ENCODE measurements around the gene SPRTN. TPM values are rescaled to one million over a fixed set of nuclear protein-coding genes. Genes with fewer than 3 reads are reported as not detected.
A peak's percentile ranks its signal among the peaks of the same experiment; 100 is the strongest.

The SPRTN gene
- total RNA-seq, 1 donor from 2014 or later: 13.5 TPM

DNA sequence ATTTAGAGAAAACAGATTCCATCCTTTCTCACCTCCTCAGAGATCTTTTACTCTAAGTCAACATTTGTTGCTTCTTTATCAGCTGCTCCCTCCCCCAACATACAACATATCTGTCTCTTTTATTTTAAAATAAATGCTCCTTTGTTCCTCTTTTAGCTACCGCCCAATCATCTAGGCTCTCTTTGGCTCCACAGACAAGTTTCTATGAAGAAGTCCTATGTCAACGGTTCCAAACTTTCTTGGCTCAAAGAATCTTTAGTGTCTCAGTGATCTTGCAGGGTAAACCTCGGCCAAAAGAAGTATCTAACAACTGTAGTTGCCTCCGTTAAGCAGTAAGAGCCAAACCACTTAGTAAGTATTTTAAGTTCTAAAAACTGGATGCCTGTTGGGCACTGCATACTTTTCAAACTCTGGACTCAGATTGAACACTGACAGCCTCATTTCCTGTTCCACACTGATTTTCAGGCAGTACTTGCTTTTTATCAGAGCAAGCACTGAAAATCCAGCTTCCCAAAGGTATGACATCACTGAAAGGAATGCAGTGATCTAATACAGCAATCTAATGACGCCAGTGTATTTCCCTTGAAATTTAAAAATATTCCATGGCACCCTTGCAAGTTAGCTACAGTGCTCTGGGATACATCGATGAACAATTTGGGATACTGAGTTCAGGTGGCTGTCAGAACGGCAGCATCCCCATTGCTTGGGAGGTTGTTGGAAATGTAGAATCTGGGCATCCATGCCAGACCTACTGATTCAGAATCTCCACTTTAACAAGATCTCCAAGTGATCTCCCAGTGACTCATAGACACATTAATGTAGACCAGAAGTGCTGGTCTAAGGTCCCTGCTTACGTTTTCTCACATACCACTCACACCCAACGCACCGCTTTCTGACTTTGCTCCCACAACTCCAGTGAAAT is 57.2 kb downstream of the SPRTN start:
- H3K9me3 Mint-ChIP-seq (ENCODE audit: unreplicated experiment): no peaks in the 10 kb centered on the region
- H3K36me3 Mint-ChIP-seq (ENCODE audit: unreplicated experiment): peaks cover 5% of the 10 kb centered on the region
- DNase-seq (ENCODE audit: extremely low spot score, unreplicated experiment): no peak

DNA sequence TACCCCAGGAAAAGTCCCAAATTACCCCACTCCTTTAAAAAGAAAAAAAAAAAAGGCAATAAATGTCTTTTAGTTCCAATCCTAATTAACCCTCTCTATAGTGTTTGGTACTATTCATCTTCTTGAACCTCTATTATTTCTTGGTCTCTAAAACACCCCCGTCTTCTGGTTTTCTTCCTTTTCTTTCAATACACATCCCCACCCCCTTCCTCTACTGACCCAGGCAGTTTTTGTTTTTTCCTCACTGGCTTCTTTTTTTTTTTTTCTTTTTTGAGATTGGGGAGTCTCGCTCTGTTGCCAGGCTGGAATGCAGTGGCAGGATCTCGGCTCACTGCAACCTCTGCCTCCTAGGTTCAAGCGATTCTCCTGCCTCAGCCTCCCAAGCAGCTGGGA is 57.9 kb downstream of the SPRTN start:
- peaks cover 5% of the 10 kb centered on the region for H3K36me3 Mint-ChIP-seq (ENCODE audit: unreplicated experiment)
- TF ChIP-seq, protein P1, sequence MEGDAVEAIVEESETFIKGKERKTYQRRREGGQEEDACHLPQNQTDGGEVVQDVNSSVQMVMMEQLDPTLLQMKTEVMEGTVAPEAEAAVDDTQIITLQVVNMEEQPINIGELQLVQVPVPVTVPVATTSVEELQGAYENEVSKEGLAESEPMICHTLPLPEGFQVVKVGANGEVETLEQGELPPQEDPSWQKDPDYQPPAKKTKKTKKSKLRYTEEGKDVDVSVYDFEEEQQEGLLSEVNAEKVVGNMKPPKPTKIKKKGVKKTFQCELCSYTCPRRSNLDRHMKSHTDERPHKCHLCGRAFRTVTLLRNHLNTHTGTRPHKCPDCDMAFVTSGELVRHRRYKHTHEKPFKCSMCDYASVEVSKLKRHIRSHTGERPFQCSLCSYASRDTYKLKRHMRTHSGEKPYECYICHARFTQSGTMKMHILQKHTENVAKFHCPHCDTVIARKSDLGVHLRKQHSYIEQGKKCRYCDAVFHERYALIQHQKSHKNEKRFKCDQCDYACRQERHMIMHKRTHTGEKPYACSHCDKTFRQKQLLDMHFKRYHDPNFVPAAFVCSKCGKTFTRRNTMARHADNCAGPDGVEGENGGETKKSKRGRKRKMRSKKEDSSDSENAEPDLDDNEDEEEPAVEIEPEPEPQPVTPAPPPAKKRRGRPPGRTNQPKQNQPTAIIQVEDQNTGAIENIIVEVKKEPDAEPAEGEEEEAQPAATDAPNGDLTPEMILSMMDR (IDR thresholded peaks at IDR 0.05): no peak
- H3K9me3 Mint-ChIP-seq (ENCODE audit: unreplicated experiment): no peaks in the 10 kb centered on the region
- no peaks in the 10 kb centered on the region for H3K27me3 Mint-ChIP-seq (ENCODE audit: unreplicated experiment)
- H3K4me3 Mint-ChIP-seq (ENCODE audit: unreplicated experiment): peak overlapping the region; percentile 42
- peaks cover 42% of the 10 kb centered on the region for H3K4me1 Mint-ChIP-seq (ENCODE audit: unreplicated experiment)
- peak overlapping the region; percentile 86 for H3K27ac Mint-ChIP-seq (ENCODE audit: unreplicated experiment)
- no peak for DNase-seq (ENCODE audit: extremely low spot score, unreplicated experiment)

More for the DNA sequence above, 57.2 kb downstream of the SPRTN start:
- peaks cover 45% of the 10 kb centered on the region for H3K4me1 Mint-ChIP-seq (ENCODE audit: unreplicated experiment)
- no peaks in the 10 kb centered on the region for H3K27me3 Mint-ChIP-seq (ENCODE audit: unreplicated experiment)
- H3K27ac Mint-ChIP-seq (ENCODE audit: unreplicated experiment): peak overlapping the region; percentile 86
- peak overlapping the region; percentile 42 for H3K4me3 Mint-ChIP-seq (ENCODE audit: unreplicated experiment)
- TF ChIP-seq, protein P1 (IDR thresholded peaks at IDR 0.05): no peak

DNA sequence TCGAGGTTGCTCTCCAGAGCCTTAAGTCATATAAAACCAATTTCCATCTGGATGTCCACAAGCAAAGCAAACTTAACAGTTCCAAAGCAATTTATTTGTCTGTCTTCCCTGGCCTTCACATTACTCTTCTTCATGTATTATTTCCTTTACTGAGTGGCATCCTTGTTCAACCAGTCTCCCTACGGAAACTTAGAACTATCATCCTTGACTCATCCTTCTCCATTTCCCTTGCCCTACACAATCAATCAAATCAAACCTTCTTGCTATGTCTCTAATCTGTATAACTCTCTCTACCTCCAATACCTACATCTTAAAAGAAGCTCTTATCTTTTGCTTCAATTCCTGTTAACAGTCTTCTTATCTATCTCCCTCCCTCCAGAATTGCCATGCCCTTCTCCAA is 58.5 kb downstream of the SPRTN start:
- H3K4me3 Mint-ChIP-seq (ENCODE audit: unreplicated experiment): no peak overlapping the region
- H3K4me1 Mint-ChIP-seq (ENCODE audit: unreplicated experiment): peaks cover 42% of the 10 kb centered on the region
- no peak for DNase-seq (ENCODE audit: extremely low spot score, unreplicated experiment)
- TF ChIP-seq, protein P1 (IDR thresholded peaks at IDR 0.05): no peak
- H3K27ac Mint-ChIP-seq (ENCODE audit: unreplicated experiment): peak overlapping the region; percentile 86
- peaks cover 5% of the 10 kb centered on the region for H3K36me3 Mint-ChIP-seq (ENCODE audit: unreplicated experiment)
- no peaks in the 10 kb centered on the region for H3K9me3 Mint-ChIP-seq (ENCODE audit: unreplicated experiment)
- no peaks in the 10 kb centered on the region for H3K27me3 Mint-ChIP-seq (ENCODE audit: unreplicated experiment)

DNA sequence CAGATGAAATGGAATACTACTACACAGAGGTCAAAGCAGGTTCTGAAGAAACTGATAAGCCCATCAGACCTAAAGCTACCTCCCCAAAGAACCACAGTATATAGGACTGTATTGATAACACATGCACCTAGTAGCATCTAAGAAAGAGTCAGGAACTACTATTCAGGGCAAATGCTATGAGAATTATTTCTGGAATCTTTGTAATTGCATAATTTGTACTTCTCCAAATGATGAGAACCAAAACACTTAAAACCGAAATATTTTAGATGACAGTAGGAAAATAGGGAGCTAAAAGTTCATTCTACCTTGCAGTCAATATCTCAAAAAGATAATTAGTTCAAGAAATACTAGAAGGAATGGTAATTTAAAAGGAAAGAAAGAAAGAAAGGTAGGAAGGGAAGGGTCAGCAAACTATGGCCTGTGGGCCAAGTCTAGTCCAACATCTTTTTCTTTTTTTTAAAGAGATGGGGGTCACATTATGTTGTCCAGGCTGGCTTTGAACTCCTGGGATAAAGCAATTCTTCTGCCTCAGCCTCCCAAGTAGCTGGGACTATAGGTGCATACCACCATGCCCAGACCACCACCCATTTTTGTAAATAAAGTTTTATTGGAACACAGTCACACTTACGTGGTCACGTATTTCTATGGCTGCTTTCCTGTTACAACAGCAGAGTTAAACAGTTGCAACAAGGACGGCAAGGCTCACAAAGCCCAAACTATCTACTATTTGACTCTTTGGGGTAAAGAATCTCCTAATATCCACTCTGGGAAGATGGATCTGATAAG is 60.0 kb downstream of the SPRTN start:
- no peak for DNase-seq (ENCODE audit: extremely low spot score, unreplicated experiment)
- H3K4me1 Mint-ChIP-seq (ENCODE audit: unreplicated experiment): peaks cover 42% of the 10 kb centered on the region

More for the DNA sequence above, 60.0 kb downstream of the SPRTN start:
- Mint-ChIP-seq H3K27me3 (ENCODE audit: unreplicated experiment) (no peaks in the 10 kb centered on the region), H3K9me3 (ENCODE audit: unreplicated experiment) (no peaks in the 10 kb centered on the region), H3K36me3 (ENCODE audit: unreplicated experiment) (peaks cover 5% of the 10 kb centered on the region), H3K4me3 (ENCODE audit: unreplicated experiment) (no peak overlapping the region), H3K27ac (ENCODE audit: unreplicated experiment) (no peak overlapping the region)
- TF ChIP-seq, protein P1 (IDR thresholded peaks at IDR 0.05): no peak

All from osteocyte (in vitro differentiated cells).